Adrenal gland (tissue), 5 donors: ENCODE measurements around the gene TPSD1.

Source experiments
- POLR2A ChIP-seq, 2 donors: fragments of 450-650 bp; IDR thresholded peaks; one replicate each; pipeline ENCODE4 v1.6.1; 2017; ENCODE audit warnings: antibody characterized with exemption in 2 of 2, mild to moderate bottlenecking in 2 of 2, moderate library complexity in 1 of 2
- TF ChIP-seq, protein P1 (sequence below), 6 experiments: fragments of 450-650 bp in 4 of 6; fragments of 200-600 bp in 2 of 6; sonication (generic) in 1 of 6; IDR thresholded peaks; 1 replicate in 5 of 6; 2 replicates in 1 of 6; pipeline versions ENCODE4 v1.5.1 to v1.8.0; 2016 to 2021; ENCODE audit warnings: antibody characterized with exemption in 6 of 6, mild to moderate bottlenecking in 2 of 6, moderate library complexity in 1 of 6
- donor health status: DM: no; HTN: no; CAD: no.

DNA sequence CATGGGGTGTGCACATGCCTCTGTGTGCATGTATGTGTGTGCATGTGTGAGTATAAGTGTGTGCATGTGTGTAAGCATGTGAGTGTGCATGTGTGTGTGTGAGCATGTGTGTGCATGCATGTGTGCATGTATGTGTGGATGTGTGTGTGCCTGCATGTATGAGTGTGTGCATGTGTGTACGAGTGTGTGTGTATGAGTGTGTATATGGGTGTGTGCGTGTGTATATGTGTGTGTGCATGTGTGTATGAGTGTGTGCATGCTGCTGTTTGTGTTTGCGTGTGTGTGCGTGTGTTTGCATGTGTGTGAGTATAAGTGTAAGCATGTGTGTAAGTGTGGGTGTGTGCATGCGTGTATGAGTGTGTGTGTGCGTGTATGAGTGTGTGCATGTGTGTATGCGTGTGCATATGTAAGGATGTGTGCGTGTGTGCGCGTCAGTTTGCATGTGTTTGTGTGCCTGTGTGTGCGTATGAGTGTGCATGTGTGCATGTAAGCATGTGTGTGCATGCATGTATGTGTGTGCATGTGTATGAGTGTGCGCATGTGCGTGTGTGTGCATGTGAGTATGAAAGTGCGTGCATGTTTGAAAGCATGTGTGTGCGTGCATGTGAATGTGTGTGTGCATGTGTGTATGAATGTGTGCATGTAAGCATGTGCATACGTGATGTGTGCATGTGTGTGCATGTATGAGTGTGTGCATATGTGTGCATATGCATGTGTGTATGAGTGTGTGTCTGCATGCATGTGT lies 8.6 kb downstream of the TPSD1 start:
- TF ChIP-seq, protein P1, sequence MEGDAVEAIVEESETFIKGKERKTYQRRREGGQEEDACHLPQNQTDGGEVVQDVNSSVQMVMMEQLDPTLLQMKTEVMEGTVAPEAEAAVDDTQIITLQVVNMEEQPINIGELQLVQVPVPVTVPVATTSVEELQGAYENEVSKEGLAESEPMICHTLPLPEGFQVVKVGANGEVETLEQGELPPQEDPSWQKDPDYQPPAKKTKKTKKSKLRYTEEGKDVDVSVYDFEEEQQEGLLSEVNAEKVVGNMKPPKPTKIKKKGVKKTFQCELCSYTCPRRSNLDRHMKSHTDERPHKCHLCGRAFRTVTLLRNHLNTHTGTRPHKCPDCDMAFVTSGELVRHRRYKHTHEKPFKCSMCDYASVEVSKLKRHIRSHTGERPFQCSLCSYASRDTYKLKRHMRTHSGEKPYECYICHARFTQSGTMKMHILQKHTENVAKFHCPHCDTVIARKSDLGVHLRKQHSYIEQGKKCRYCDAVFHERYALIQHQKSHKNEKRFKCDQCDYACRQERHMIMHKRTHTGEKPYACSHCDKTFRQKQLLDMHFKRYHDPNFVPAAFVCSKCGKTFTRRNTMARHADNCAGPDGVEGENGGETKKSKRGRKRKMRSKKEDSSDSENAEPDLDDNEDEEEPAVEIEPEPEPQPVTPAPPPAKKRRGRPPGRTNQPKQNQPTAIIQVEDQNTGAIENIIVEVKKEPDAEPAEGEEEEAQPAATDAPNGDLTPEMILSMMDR (IDR thresholded peaks at IDR 0.05): no peak
- TF ChIP-seq POLR2A (IDR thresholded peaks at IDR 0.05): no peak
